Measurements from ENCODE around the gene PIGN. TPM values are rescaled to one million over a fixed set of nuclear protein-coding genes. Genes with fewer than 3 reads are reported as not detected.

PIGN gene
- total and polyA plus RNA-seq, 2 donors (not counting 3 experiments of a cell fraction or from before 2014, with no cell fraction given), result 13.7 to 26.1 TPM

- BruUV-seq (replicated peaks), result no TSS peak
- CTCF ChIA-PET, result interaction anchor here (0.7 kb wide), 1 partner anchor 15 kb away, joined by 3 read pairs; no protein-coding TSS in a partner anchor
- Histone ChIP-seq H4K20me1 (replicated peaks; ENCODE audit: control insufficient read depth, extremely low read depth, insufficient read depth, low read length) (no peaks in the 10 kb centered on the region), H3K9me3 (replicated peaks; ENCODE audit: control insufficient read depth, insufficient read depth, low read length) (no peaks in the 10 kb centered on the region), H3K27ac (ENCODE audit: insufficient read depth, low read depth, low read length) (no peak overlapping the region), H3K4me1 (ENCODE audit: control insufficient read depth, extremely low read depth, insufficient read depth, low read length) (peaks cover 19% of the 10 kb centered on the region), H3K9ac (replicated peaks; ENCODE audit: extremely low read depth, insufficient read depth, low read length) (no peak overlapping the region), H3K36me3 (ENCODE audit: control insufficient read depth in 2 of 2, extremely low read depth in 1 of 2, insufficient read depth in 2 of 2, low read length in 2 of 2) (no peaks in the 10 kb centered on the region), H3K27me3 (ENCODE audit: control insufficient read depth in 2 of 2, insufficient read depth in 2 of 2, low read length in 2 of 2) (no peaks in the 10 kb centered on the region), H3K4me3 (replicated peaks in 1 of 3; ENCODE audit: insufficient read depth in 1 of 3, low read depth in 1 of 3, low read length in 3 of 3) (no peak overlapping the region), H3K79me2 (ENCODE audit: control insufficient read depth, insufficient read depth, low read length) (no peaks in the 10 kb centered on the region), H3K4me2 (ENCODE audit: insufficient read depth, low read length) (no peak overlapping the region), H2AFZ (ENCODE audit: low read depth, low read length) (no peak overlapping the region), H3K9me1 (replicated peaks; ENCODE audit: control insufficient read depth, extremely low read depth, insufficient read depth, low read length) (no peaks in the 10 kb centered on the region)
- dilution Hi-C loops (cut with MboI; ENCODE audit: extremely low pct_ligation_motif_present, low sequenced_read_pairs), result no loop called here
- POLR2A ChIA-PET, result no interaction called here
- no peak for DNase-seq (ENCODE audit: low read depth, low spot score)
- TF ChIP-seq GATA2 (IDR thresholded peaks at IDR 0.05; ENCODE audit: insufficient read depth, insufficient read length, low read depth, low read length) (no peak), EZH2 (IDR thresholded peaks at IDR 0.05; ENCODE audit: borderline replicate concordance, low read depth, low read length, severe bottlenecking) (no peak), MYC (IDR thresholded peaks at IDR 0.05; ENCODE audit: low read depth, low read length) (no peak), POLR2A (IDR thresholded peaks at IDR 0.05; ENCODE audit: low read depth, low read length) (no peak), MAX (IDR thresholded peaks at IDR 0.05; ENCODE audit: insufficient read depth, insufficient read length) (no peak), POLR2AphosphoS5 (IDR thresholded peaks at IDR 0.05; ENCODE audit: insufficient read depth, low read depth, low read length) (no peak), JUN (IDR thresholded peaks at IDR 0.05; ENCODE audit: borderline replicate concordance, insufficient read depth, insufficient read length, low read depth) (no peak), CTCF (IDR thresholded peaks at IDR 0.05; ENCODE audit: extremely low read depth in 1 of 2, insufficient read depth in 1 of 2, low read depth in 1 of 2, low read length in 2 of 2) (no peak), FOS (IDR thresholded peaks at IDR 0.05; ENCODE audit: borderline replicate concordance, insufficient read depth, low read length) (no peak)
- FAIRE-seq, result no peak
- intact Hi-C loops (cut with micrococcal nuclease), result no loop called here
Observed at GRCh38 chr18:62066102-62066818, 120.6 kb downstream of the PIGN start.

Data from endothelial cell of umbilical vein (primary cell).